PC-9 (cell line): ENCODE results near the gene EPHB1. TPM values are rescaled to one million over a fixed set of nuclear protein-coding genes. Genes with fewer than 3 reads are reported as not detected.

Source experiments
- BruUV-seq: library from RNA; stranded (reverse); fragments of 400-500 nt; replicated peaks from 2 replicates; lab custom pipeline; 2021; lab: Mats Ljungman, UMichigan
- CTCF ChIA-PET: fragments of 300-600 bp; sonication (Branson Sonifier 250); formaldehyde crosslinking; loops from one replicate; lab custom pipeline; 2022; ENCODE audit warnings: antibody characterized with exemption; lab: Charles Lee
- POLR2A ChIA-PET: fragments of 300-600 bp; sonication (Branson Sonifier 250); formaldehyde crosslinking; loops from one replicate; lab custom pipeline; 2022; ENCODE audit warnings: antibody characterized with exemption; ENCODE audit not compliant: unreplicated experiment; lab: Charles Lee
- DNase-seq, 2 experiments: peaks; one replicate each; pipeline versions ENCODE4 v3.0.0 to v3.0.0-alpha.2; 2015 to 2022; ENCODE audit warnings: mixed read lengths in 1 of 2
- H2AFZ ChIP-seq: fragments of 200-600 bp; sonication (generic); 2 replicates; pipeline ENCODE4 v1.8.1; 2017; ENCODE audit warnings: antibody characterized with exemption
- H3F3A ChIP-seq: fragments of 200-600 bp; sonication (generic); 2 replicates; pipeline ENCODE4 v1.8.1; 2017; ENCODE audit warnings: antibody characterized with exemption, mild to moderate bottlenecking, low read depth; ENCODE audit not compliant: insufficient read depth
- H3K27ac ChIP-seq: fragments of 200-600 bp; sonication (generic); 2 replicates; pipeline ENCODE4 v1.6.1; 2016; ENCODE audit warnings: mixed run types
- H3K27me3 ChIP-seq: fragments of 200-600 bp; sonication (generic); 2 replicates; pipeline ENCODE4 v1.6.1; 2016; ENCODE audit warnings: low read depth, mixed run types; ENCODE audit not compliant: insufficient read depth
- H3K36me3 ChIP-seq: fragments of 200-600 bp; sonication (generic); 2 replicates; pipeline ENCODE4 v1.6.1; 2016; ENCODE audit warnings: low read depth, mixed run types
- H3K4me1 ChIP-seq: fragments of 200-600 bp; sonication (generic); replicated peaks from 2 replicates; pipeline ENCODE4 v1.6.1; 2016; ENCODE audit warnings: mixed run types; ENCODE audit not compliant: insufficient read depth
- H3K4me2 ChIP-seq: fragments of 200-600 bp; sonication (generic); 2 replicates; pipeline ENCODE4 v1.6.1; 2017; ENCODE audit warnings: mixed run types
- H3K4me3 ChIP-seq: fragments of 200-600 bp; sonication (generic); 2 replicates; pipeline ENCODE4 v1.6.1; 2016; ENCODE audit warnings: mixed run types
- H3K79me2 ChIP-seq: fragments of 200-600 bp; sonication (generic); 2 replicates; pipeline ENCODE4 v1.6.1; 2017; ENCODE audit warnings: low read depth, mixed run types
- H3K9me2 ChIP-seq: fragments of 200-600 bp; sonication (generic); 2 replicates; pipeline ENCODE4 v1.8.1; 2017; ENCODE audit warnings: mild to moderate bottlenecking; ENCODE audit not compliant: insufficient read depth
- H3K9me3 ChIP-seq: fragments of 200-600 bp; sonication (generic); 2 replicates; pipeline ENCODE4 v1.8.1; 2016; ENCODE audit warnings: low read depth; ENCODE audit not compliant: insufficient read depth
- H4K20me1 ChIP-seq: fragments of 200-600 bp; sonication (generic); 2 replicates; pipeline ENCODE4 v1.8.1; 2017; ENCODE audit not compliant: insufficient read depth
- EZH2 ChIP-seq: fragments of 200-600 bp; sonication (generic); IDR thresholded peaks from 2 replicates; pipeline ENCODE4 v1.8.0; 2017; ENCODE audit warnings: antibody characterized with exemption, low read depth
- intact Hi-C: fragments of 100-400 bp; cut with micrococcal nuclease; formaldehyde crosslinking; loops from one replicate; pipeline ENCODE4 v1.10.0; 2022; ENCODE audit not compliant: unreplicated experiment
- total RNA-seq: library from RNA; stranded (reverse); gene quantifications from 2 replicates; pipeline ENCODE4 v1.2.3, GENCODE V29; 2021
- TF ChIP-seq, protein P1 (sequence below): fragments of 200-600 bp; sonication (generic); conservative IDR thresholded peaks from 2 replicates; pipeline ENCODE4 v1.6.1; 2017; ENCODE audit warnings: mixed run types, antibody characterized with exemption, mild to moderate bottlenecking, moderate library complexity

The EPHB1 gene
- total RNA-seq, 1 experiment from 2014 or later = 0.15 TPM

- Histone ChIP-seq H3K4me1 (no peaks in the 10 kb centered on the region), H3K27ac (no peak overlapping the region), H3K4me2 (no peak overlapping the region), H3K9me2 (no peaks in the 10 kb centered on the region), H3K79me2 (no peaks in the 10 kb centered on the region), H3K36me3 (no peaks in the 10 kb centered on the region), H4K20me1 (no peaks in the 10 kb centered on the region), H3K9me3 (no peaks in the 10 kb centered on the region), H2AFZ (no peak overlapping the region), H3K27me3 (peaks cover 71% of the 10 kb centered on the region), H3K4me3 (no peak overlapping the region), H3F3A (no peaks in the 10 kb centered on the region)
- ChIA-PET CTCF (interaction anchor here (0.6 kb wide), 1 partner anchor 436 kb away, joined by 6 read pairs; no protein-coding TSS in a partner anchor), POLR2A (no interaction called here)
- no peak for DNase-seq
- no peak for TF ChIP-seq EZH2
- TF ChIP-seq, protein P1, sequence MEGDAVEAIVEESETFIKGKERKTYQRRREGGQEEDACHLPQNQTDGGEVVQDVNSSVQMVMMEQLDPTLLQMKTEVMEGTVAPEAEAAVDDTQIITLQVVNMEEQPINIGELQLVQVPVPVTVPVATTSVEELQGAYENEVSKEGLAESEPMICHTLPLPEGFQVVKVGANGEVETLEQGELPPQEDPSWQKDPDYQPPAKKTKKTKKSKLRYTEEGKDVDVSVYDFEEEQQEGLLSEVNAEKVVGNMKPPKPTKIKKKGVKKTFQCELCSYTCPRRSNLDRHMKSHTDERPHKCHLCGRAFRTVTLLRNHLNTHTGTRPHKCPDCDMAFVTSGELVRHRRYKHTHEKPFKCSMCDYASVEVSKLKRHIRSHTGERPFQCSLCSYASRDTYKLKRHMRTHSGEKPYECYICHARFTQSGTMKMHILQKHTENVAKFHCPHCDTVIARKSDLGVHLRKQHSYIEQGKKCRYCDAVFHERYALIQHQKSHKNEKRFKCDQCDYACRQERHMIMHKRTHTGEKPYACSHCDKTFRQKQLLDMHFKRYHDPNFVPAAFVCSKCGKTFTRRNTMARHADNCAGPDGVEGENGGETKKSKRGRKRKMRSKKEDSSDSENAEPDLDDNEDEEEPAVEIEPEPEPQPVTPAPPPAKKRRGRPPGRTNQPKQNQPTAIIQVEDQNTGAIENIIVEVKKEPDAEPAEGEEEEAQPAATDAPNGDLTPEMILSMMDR = no peak
- intact Hi-C loops = no loop called here
- BruUV-seq = no TSS peak
Measured at GRCh38 chr3:134804508-134805480, 9.7 kb downstream of the EPHB1 start.

DNA sequence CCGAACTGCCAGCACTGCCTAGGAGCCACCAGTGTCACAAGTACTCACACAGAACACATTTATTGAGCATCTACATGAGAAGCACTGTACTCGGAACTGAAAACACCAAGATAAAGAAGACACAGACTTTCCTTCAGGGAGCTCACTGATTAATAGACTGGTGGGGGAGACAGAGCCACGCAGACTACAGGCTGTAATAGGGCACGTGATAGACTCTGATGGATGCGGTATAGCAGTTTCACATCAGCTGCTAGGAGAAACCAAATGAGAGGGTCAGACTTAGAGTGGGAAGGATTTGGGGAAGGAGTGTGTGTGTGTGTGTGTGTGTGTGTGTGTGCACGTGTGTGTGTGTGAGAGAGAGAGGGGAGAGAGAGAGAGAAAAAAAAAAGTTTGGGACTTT is 12.1 kb downstream of the EPHB1 start:
- BruUV-seq = no TSS peak
- no peak overlapping the region for H2AFZ ChIP-seq
- no peaks in the 10 kb centered on the region for H4K20me1 ChIP-seq
- no peak for DNase-seq
- H3K79me2 ChIP-seq = no peaks in the 10 kb centered on the region
- H3K4me1 ChIP-seq = no peaks in the 10 kb centered on the region
- ChIA-PET POLR2A (no interaction called here), CTCF (no interaction called here)
- no peak overlapping the region for H3K27ac ChIP-seq
- intact Hi-C loops = no loop called here
- no peak overlapping the region for H3K4me2 ChIP-seq
- peaks cover 83% of the 10 kb centered on the region for H3K27me3 ChIP-seq
- H3K4me3 ChIP-seq = no peak overlapping the region
- no peak for TF ChIP-seq EZH2
- TF ChIP-seq, protein P1 = no peak
- H3K9me3 ChIP-seq = no peaks in the 10 kb centered on the region
- no peaks in the 10 kb centered on the region for H3K9me2 ChIP-seq
- H3K36me3 ChIP-seq = no peaks in the 10 kb centered on the region
- H3F3A ChIP-seq = no peaks in the 10 kb centered on the region

- Histone ChIP-seq H3K27ac (no peak overlapping the region), H3K27me3 (peaks cover 73% of the 10 kb centered on the region), H3K36me3 (no peaks in the 10 kb centered on the region), H3K9me2 (no peaks in the 10 kb centered on the region), H4K20me1 (no peaks in the 10 kb centered on the region), H3K4me3 (no peak overlapping the region), H3K9me3 (no peaks in the 10 kb centered on the region), H3F3A (no peaks in the 10 kb centered on the region), H3K79me2 (no peaks in the 10 kb centered on the region), H3K4me1 (no peaks in the 10 kb centered on the region), H2AFZ (no peak overlapping the region), H3K4me2 (no peak overlapping the region)
- intact Hi-C loops = no loop called here
- CTCF ChIA-PET = no interaction called here
- DNase-seq = no peak
- no TSS peak for BruUV-seq
- TF ChIP-seq, protein P1 = no peak
- TF ChIP-seq EZH2 = no peak
- POLR2A ChIA-PET = no interaction called here
Measured at GRCh38 chr3:134808835-134809234, 13.8 kb downstream of the EPHB1 start.
